ENCODE measurements around the gene FBXL16.

Gene FBXL16

DNA sequence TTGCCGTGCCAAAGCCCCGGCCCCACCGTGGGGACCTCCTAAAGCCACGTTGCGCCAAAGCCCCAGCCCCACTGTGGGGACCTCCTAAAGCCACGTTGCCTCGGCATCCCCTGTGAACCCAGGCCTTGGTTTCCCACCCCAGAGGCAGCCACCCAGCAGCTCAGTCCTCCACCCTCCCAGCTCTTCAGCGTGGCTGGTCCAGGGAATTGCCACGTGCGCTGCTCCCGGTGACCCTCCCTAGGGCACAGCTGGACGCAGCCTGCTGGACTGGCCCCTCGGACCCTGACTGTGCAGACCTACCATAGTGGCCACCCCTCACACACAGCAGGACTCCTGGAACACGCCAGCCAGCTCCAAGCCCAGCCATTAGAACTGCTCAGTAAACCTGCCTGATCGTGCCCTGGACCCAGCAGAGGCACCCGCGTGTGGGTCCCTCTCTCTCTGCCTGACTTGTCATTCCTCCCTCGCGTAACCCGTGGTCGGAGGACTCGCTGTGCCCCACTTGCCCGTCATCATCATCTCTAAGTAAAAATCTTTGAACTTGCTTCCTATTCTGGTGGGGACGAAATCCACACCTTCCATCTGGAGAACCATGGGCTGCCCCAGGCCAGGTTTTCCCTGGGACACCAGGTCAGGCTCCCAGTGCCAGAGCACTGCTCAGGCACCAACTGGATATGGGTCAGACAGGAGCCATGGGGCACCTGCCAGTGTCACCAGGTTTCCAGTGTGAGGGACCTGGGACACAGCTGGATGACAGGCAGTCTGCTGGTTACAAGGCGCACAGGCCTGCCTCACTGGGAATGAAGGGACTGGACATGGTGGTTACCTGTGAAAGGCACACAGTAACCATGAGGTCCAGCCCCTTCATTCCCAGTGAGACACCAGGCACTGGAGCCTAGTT, 29.6 kb upstream of the FBXL16 start:
- DNase-seq (ENCODE audit: low read depth in 1 of 2, low spot score in 1 of 2), result no peak

DNA sequence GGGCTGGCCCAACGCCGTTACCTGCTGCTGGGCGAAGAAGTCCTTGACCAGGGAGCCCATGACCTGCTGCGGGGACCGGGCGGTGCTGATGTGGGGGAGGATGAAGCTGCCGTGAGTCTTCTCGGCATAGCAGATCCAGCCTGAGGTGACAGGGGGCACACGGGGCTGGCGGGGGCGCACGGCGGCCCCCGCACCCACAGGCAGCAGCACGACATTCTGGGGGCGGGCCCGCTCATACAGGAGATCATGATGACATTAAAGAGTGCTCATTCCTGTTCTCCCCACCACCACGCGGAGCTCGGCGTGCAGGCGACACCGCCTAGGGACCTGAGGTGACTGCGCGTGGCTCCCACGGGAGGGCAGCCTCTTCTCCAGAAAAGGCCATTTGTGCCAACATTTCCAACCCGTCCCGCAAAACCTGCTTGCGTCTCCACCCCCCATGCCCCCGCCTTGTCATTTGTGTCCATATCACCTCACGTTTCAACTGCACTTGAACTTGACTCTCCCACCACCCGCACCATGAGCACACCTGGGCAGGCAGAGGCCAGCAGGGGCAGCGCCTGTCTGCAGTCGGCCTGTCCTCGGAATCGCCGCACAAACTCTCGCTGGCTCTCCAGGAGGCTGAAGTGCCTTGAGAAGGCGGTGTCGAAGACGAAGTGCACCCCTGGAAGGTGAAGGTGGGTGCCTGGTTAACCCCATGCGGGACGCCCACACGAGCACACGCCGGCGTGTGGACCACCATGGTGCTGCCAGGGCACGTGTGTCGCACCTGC, 28.8 kb upstream of the FBXL16 start:
- DNase-seq (ENCODE audit: low read depth in 1 of 2, low spot score in 1 of 2), result no peak

DNA sequence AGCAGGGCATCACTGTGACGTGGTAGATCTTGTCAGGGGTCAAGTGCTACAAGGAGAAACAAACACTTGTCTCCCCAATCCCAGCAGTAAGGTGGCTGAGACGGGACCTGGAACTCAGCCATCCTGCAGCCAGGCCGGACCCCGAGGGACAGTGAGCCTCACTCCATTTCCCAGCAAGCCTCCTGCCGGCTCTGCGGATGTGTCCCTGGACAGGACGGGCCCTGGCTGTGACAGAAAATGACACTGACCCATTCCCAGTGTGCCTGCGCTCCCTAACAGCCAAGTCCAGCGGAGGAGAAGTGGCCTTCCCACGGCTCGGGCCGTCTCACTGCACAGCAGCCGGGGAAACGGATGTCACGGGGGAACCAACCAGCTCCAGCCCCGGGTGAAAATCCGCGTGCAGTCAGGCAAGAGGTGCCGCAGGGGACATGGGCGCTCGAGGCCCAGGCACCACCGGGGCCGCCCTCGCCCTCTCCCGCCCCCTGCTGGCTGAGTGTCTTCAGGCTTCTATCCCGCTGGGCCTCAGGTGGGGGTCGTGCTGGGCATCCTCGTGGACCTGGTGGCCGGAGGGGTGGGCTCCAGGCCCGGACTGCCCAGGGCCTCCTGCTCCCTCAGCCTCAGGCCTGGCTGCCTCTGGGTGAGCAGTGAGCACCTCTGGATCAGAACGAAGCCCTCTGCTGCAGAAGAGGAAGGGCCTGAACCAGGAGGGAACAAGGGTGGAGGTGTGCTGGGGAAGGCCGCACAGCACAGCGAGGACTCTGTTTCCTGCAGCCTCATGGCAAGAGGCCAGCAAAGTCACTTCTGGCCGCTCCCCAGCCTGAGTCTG, 28.0 kb upstream of the FBXL16 start:
- DNase-seq (ENCODE audit: low read depth in 1 of 2, low spot score in 1 of 2), result no peak

DNA sequence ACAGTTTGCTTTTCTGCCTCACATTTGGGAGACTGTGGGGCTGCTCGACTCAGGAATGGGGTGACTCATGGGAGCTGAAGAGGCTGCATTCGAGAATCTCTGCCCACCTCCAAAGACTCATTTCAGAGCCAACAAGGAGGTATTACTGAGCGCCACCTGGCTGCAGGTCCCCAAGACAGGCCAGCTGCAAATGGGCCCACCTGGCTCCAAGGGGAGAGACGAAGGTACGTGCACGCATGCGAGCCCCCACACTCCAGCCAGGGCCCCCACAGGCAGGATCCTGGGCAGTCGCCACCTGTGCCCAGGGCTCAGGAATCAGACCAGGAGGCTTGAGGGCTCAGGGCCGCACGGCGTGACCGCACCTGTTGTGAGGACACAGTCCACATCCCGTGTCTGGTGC, 27.3 kb upstream of the FBXL16 start:
- no peak for DNase-seq (ENCODE audit: low read depth in 1 of 2, low spot score in 1 of 2)

DNA sequence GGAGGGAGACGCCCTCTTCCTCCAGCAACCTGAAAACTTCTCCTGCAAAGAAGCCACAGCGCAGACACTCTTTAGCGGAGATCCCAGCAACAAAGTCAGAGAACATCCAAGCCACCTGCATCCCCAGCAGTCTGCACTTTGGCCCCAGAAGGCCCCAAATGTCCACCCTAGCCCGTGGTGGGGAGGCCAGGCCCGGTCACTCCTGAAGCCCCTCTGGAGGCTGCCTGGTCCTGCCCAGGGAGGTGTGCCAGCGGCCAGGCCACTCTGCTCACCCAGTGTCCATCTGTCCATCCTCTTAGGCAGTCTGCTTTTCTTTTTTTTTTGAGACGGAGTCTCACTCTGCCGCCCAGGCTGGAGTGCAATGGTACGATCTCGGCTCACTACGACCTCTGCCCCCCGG, 26.7 kb upstream of the FBXL16 start:
- no peak for DNase-seq (ENCODE audit: low read depth in 1 of 2, low spot score in 1 of 2)

DNA sequence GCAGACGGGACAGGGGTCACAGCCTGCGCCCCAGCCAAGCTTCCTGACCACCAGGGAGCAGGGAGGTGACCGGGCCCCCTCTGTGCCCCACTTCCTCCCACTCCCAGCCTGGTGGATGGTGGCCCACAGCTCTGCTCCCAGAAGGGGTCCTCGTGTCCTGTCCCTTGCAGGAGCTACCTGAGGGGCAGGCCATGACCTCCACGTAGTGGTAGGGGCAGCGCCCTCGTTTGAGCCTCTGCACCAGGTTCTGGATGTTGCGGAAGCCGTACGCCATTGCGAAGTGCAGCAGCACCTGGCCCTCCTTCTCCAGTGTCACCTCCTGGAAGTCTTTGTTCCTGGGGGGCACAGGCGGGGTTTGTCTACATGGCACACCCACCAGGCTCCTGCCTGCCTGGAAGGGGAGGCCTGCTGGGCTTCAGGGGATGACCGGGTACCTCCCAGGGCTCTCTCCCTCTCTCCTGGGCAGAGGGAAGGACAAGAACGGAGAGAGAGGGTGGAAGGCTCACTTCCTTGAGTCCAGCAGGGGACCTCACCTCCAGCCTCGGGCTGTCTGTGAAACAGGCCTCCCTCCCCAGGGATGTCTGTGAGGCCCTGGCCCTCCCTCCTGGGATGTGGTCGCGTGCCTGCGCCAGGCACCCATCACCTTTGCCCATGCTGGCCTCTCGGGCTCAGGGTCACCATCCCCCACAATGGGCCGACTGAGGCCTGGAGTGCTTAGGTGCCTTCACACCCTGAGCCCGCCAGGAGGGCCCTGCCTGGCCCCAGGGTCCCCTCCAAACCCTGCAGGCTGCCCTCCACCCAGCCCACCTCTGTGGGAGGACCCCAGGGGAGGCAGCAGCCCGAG, 25.3 kb upstream of the FBXL16 start:
- DNase-seq (ENCODE audit: low read depth in 1 of 2, low spot score in 1 of 2), result no peak

DNA sequence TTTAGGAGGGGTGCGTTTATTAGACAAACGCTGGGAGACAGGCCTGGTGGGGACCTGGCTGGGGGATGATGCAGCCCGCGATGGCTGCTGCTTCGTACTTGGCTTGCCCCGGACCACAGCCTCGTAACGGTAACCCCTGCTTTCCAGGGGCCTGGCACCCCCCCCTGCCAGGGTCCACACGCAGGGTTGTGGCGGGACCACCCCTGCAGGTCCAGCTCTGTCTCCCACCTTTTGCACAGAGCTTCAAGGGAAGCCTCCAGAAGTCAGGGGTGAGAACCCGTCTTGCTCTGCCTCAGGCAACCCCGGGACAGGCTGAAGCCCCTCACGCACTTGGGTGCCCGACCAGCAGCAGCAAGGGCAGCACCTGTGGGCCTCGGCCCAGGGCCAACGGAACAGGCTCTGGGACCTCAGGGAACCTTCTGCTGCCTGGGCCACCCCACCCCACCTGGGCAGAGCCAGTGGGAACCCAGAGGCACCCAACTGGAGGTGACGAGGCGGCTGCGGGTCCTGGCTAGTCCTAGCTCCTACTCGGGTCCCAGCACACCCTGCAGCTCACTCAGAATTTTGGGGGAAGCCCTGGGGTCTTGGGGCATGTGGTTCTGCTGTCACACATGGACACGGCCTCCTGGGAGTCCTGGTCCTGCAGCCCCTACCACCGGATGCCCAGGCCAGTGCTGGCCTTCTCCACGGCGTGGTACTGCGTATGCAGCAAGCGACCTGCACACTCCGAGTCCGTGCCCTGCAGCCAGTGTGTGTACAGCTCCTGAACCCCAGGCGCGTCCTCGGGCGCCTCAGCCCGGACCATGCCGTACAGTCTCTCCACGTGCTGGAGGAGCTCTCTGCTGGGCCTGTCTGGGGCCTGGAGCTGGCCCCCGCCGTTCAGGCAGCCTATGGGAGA, 24.4 kb upstream of the FBXL16 start:
- no peak for DNase-seq (ENCODE audit: low read depth in 1 of 2, low spot score in 1 of 2)

DNA sequence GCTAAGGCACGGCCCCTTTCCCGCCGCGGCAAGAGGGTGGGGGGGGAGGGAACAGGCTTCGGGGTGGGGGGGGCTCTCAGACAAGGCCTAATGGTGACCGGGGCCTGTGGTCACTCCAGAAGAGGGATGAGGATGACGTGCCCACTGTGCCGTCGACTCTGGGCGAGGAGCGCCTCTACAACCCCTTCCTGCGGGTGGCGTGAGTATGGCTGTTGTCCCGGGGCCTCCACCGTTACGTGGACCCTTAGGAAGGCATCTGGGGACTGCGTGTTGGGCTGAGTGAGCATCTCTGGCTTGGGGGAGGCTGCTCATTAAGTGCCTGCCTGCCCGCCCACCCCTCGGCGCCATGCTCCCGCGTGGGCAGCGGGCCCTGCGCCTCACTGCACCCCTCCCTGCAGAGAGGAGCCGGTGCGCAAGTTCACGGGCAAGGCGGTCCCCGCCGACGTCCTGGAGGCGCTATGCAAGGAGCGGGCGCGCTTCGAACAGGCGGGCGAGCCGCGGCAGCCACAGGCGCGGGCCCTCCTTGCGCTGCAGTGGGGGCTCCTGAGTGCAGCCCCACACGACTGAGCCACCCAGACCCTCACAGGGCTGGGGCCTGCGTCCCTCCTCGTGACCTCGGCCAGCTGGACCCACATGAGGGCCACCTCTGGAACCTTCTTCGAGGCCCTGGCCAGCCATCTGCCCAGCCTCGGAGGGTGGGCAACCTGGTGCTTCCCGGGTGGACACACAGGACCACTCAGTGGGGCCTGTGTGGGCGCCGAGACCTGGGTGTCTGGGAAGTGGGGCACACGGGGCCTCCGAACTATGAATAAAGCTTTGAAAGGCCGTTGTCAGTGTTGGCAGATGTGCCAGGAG, 23.5 kb upstream of the FBXL16 start:
- no peak for DNase-seq (ENCODE audit: low read depth in 1 of 2, low spot score in 1 of 2)

DNA sequence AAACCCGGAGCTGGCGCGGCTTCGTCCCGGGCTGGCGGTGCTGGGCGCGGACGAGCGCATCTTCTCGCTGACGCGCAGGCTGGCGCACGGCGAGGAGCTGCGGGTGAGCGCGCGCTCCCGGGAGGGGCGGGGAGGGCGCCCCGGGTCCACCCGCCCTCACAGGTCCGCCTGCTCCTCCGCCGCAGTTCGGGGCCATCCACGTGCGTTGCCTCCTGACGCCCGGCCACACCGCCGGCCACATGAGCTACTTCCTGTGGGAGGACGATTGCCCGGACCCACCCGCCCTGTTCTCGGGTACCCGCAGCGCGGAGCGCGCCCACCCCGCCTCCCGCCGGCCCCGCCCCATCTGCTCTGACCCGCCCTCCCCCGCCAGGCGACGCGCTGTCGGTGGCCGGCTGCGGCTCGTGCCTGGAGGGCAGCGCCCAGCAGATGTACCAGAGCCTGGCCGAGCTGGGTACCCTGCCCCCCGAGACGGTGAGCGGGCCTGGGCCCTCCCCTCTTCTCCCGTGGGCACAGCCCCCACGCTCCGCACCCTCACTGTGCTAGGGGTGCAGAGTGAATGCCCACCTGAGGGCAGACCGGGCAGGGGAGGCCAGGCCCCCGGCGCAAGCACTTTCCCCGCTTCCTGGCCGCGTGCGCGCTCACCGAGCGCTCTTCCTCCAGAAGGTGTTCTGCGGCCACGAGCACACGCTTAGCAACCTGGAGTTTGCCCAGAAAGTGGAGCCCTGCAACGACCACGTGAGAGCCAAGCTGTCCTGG, 22.7 kb upstream of the FBXL16 start:
- peak in 1 of 2 donors; percentile 44 for DNase-seq (ENCODE audit: low read depth in 1 of 2, low spot score in 1 of 2)

DNA sequence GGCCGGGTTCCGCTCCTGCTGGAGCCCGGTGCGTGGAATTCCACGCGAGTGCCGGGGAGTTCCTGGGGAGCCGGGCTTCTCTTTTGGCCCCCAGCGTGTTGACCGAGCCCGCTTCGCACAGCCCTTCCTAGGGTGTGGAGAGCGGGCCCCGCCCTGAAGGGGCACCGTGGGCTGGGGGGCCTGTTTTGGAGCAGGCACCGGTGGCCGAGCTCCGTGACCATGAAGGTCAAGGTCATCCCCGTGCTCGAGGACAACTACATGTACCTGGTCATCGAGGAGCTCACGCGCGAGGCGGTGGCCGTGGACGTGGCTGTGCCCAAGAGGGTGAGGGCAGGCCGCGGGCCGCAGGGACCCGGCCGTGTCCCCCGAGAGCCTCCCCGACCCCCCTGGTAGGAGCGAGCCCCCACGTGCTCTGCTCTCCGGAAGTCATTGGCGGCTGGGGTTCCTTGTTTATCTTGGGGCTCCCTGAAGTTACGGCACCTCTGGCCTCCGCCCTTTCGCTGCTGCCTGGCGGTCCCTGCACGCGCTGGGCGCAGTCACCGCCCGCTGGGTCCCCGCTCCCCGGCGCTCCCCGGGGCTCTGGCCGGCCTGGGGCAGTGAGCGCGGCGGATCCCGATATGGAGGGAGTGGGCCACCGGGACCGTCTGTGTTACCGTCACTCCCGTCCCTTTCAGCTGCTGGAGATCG, 21.8 kb upstream of the FBXL16 start:
- DNase-seq (ENCODE audit: low read depth in 1 of 2, low spot score in 1 of 2), result no peak

DNA sequence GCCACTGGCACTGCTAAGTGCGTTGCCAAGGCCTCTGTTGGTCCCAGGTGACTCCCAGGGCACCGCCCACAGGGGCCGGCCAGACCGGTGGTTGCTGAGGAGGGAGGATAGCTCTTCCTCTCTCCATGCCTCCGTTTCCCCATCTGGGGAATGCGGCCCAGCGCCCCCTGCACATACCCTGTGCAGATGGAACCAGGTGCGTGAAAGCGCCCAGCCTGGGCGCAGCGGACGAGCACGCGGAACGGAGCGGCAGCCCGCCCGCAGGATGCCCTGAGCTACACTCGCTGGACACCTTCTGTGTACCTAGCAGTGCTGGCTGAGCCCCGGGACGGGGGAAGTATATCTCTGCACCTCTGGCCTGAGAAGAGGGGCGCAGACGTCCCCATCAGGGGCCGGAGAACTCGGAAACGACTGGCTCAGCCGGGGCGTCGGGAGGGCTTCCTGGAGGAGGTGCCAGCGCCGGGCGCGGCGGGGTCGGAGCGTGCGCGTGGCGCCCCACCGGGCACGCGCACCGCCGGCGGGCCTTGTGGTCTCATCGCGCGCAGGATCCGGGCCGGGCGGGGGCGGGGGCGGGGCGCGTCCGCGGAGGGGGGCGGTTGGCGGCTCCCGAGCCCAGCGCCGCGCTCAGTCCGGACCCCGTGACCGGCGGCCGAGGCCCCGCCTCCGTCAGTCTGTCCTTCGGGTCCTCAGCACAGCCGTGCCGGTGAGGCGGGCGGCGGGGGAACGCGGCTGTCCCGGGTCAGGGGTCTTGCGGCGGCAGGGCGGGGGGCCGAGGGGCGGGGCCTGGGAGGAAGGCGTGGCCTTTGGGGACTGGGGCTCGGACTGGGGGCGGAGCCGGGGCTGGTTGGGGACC, 21.1 kb upstream of the FBXL16 start, which contains the start of the genes CCDC78 and HAGHL:
CCDC78 (minus strand) TSS at position 6 of the 853 bp plus-strand sequence. CDS start 76 bp downstream, outside the sequence.
HAGHL (plus strand) TSS at position 669 of the 853 bp plus-strand sequence. CDS start 404 bp downstream, outside the sequence.
- DNase-seq (ENCODE audit: low read depth in 1 of 2, low spot score in 1 of 2), result peak; percentile 29 to 33

DNA sequence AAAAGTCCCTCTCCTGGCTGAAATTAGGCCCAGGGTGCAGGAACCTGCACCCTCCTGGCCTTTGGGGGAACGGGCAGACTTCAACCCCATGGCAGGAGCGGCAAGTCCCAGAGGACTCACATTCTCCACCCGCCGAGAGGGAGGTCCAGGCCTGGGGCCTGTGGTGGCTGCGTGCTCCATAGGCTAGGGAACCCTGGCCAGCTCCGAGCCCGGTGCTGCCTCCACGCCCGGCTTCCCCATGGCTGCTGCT, 20.5 kb upstream of the FBXL16 start:
- no peak for DNase-seq (ENCODE audit: low read depth in 1 of 2, low spot score in 1 of 2)

DNA sequence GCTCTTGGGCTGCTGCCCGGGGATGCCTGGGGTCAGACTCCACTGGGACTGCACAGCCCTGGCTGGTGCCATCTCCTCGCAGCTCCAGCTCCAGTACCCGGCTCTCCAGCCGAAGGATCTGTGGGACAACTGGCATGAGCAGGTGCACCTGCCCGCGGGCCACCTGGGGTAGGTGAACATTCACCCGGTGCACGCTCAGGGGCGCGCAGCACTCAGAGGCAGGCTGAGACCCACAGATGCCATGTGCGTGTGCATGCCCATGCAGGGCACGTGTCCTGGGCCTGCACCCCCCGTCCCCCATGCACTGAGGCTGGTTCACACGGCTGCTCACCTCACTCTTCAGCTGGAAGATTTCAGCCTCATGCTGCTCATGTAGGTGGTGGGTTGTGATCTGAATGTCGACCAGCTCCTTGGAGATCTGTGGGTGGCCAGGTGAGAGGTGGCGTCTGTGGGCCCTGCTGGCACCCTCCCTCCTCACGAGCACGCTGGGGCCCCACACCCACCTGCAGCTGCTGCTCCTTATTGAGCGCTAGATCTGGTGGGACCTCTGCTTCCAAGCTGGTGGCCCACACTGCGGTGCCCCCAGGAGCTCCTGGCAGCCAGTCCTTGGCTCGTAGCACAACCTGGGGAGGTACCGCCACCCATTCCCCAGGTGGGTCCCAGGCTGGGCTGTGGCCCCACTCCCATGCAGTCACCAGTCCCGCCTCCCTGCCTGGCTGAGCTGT, 20.0 kb upstream of the FBXL16 start:
- DNase-seq (ENCODE audit: low read depth in 1 of 2, low spot score in 1 of 2), result no peak

DNA sequence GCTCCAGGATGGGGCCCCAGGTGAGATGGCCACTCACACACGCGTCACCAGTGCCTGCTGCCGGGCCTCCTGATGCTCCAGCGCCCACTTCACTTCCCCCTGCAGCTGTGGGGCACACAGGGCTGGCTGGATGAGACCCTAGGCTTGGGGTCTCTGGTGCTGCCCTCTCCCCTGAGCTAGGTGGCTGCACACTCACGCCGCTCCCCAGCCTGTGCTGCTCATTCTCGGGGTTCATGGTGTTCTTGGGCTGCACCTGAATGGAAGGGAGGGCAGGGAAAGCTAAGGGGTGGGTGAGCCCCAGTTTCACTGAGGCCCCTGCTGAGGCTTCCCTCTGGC, 19.4 kb upstream of the FBXL16 start:
- DNase-seq (ENCODE audit: low read depth in 1 of 2, low spot score in 1 of 2), result no peak

DNA sequence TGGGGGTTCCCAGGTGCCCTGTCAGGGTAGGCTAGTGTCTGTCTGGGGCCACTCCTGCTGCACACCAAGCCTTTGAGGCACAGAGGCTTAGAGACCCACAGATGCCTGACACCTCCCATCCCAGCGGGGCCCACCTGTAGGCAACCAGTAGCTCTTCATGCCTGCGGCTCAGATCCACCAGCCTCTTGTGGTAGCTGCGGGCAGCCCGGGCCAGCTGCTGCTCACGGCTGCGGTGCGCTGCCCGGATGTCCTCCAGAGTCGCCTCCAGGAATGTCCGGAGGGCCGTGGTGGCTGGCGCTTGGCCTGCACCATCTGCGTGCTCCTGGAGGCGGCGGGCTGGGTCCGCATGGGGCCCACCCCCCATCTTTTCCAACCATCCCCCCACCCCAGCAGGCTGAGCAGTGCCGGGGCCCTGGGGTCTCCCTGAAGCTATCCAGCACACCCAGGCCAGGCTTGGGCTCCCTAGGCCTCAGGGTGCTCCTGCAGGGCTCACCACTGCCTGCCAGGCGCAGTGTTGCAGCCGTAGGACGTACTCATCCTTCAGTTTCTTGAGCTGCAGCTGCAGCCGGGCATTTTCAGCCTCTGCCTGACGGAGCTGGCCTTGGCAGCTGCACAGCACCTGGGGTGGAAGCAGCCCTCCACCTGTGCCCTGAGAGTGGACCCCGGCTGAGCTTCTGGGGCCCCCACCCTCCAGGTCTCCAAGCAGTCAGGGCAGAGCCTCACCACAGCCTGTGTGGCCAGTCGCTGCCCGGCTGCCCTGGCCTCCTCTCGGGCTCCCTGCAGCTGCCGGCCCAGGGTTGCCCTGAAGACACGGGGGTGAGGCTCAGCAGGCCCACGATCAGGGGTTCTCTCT, 18.8 kb upstream of the FBXL16 start:
- no peak for DNase-seq (ENCODE audit: low read depth in 1 of 2, low spot score in 1 of 2)
